HG02938 (cell line): Measurements from ENCODE around the gene MYCN.

Experiments
- ATAC-seq: cut with Tn5 transposase; IDR thresholded peaks from one replicate; pipeline ENCODE4 v1.9.1; 2021; ENCODE audit warnings: mild to moderate bottlenecking, moderate library complexity; ENCODE audit not compliant: unreplicated experiment

Gene MYCN

GRCh38 chr2:15974565-15975260 lies 34.4 kb downstream of the MYCN start:
- no peak for ATAC-seq

- no peak for ATAC-seq
Measured at GRCh38 chr2:15975261-15975600, 34.9 kb downstream of the MYCN start.

GRCh38 chr2:15975676-15976075 lies 35.3 kb downstream of the MYCN start:
- no peak for ATAC-seq

- no peak for ATAC-seq
Measured at GRCh38 chr2:15976354-15976753, 36.0 kb downstream of the MYCN start.

- no peak for ATAC-seq
Measured at GRCh38 chr2:15979051-15979758, 38.9 kb downstream of the MYCN start.

GRCh38 chr2:15979759-15980604 lies 39.6 kb downstream of the MYCN start:
- ATAC-seq, result no peak

GRCh38 chr2:15980605-15981098 lies 40.3 kb downstream of the MYCN start:
- no peak for ATAC-seq

- no peak for ATAC-seq
Measured at GRCh38 chr2:15981646-15982045, 41.3 kb downstream of the MYCN start.

GRCh38 chr2:15982285-15983044 lies 42.1 kb downstream of the MYCN start:
- ATAC-seq, result no peak

GRCh38 chr2:15983496-15983895 lies 43.1 kb downstream of the MYCN start:
- ATAC-seq, result no peak

- ATAC-seq, result no peak
Measured at GRCh38 chr2:15984368-15985255, 44.3 kb downstream of the MYCN start.

- ATAC-seq, result no peak
Measured at GRCh38 chr2:15985531-15985930, 45.2 kb downstream of the MYCN start.

GRCh38 chr2:15986068-15986560 lies 45.8 kb downstream of the MYCN start:
- ATAC-seq, result no peak

GRCh38 chr2:15986644-15987043 lies 46.3 kb downstream of the MYCN start:
- no peak for ATAC-seq

GRCh38 chr2:15988733-15989132 lies 48.4 kb downstream of the MYCN start:
- ATAC-seq, result no peak

- ATAC-seq, result no peak
Measured at GRCh38 chr2:15989559-15989958, 49.2 kb downstream of the MYCN start.

GRCh38 chr2:15990151-15991101 lies 50.1 kb downstream of the MYCN start:
- ATAC-seq, result no peak

- no peak for ATAC-seq
Measured at GRCh38 chr2:15991231-15991630, 50.9 kb downstream of the MYCN start.
